ENCODE results near the gene ITGA3.
"Not testable (repeated sequence)": the region's sequence is repeated elsewhere in the genome, so short reads cannot be mapped to it uniquely, and the experiment has no call there.

Gene ITGA3

GRCh38 chr17:50060951-50061712, 5.2 kb downstream of the ITGA3 start:
- Histone ChIP-seq H3K27me3 (ENCODE audit: insufficient read depth, low read depth) (peaks cover 5% of the 10 kb centered on the region; the same call in 1 of the 2 replicates), H3K27ac (no peak overlapping the region), H3K79me2 (ENCODE audit: insufficient read depth, low read depth) (no peaks in the 10 kb centered on the region), H3K9ac (no peak overlapping the region), H3K4me2 (no peak overlapping the region), H4K20me1 (ENCODE audit: insufficient read depth) (no peaks in the 10 kb centered on the region), H2AFZ (ENCODE audit: low read depth) (no peak overlapping the region), H3K4me1 (ENCODE audit: low read depth, poor library complexity, severe bottlenecking) (peaks cover 7% of the 10 kb centered on the region), H3K4me3 (IDR thresholded peaks at IDR 0.05; ENCODE audit: insufficient read depth, low read depth, low read length) (no peak overlapping the region), H3K36me3 (ENCODE audit: insufficient read depth) (no peaks in the 10 kb centered on the region)
- no peak for TF ChIP-seq CTCF (conservative IDR thresholded peaks at IDR 0.05; ENCODE audit: low read depth, low read length)

- H3K36me3 ChIP-seq (ENCODE audit: insufficient read depth); H3K4me2 ChIP-seq; H4K20me1 ChIP-seq (ENCODE audit: insufficient read depth); H2AFZ ChIP-seq (ENCODE audit: low read depth); H3K4me1 ChIP-seq (ENCODE audit: low read depth, poor library complexity, severe bottlenecking); H3K4me3 ChIP-seq (IDR thresholded peaks at IDR 0.05; ENCODE audit: insufficient read depth, low read depth, low read length); H3K27ac ChIP-seq; H3K9ac ChIP-seq; H3K27me3 ChIP-seq (ENCODE audit: insufficient read depth, low read depth); H3K79me2 ChIP-seq (ENCODE audit: insufficient read depth, low read depth): not testable (repeated sequence)
Measured at GRCh38 chr17:50061713-50062045, 5.8 kb downstream of the ITGA3 start.

- no peak for TF ChIP-seq CTCF (conservative IDR thresholded peaks at IDR 0.05; ENCODE audit: low read depth, low read length)
- Histone ChIP-seq H3K36me3 (ENCODE audit: insufficient read depth) (no peaks in the 10 kb centered on the region), H3K27ac (no peak overlapping the region), H3K79me2 (ENCODE audit: insufficient read depth, low read depth) (no peaks in the 10 kb centered on the region), H3K4me2 (no peak overlapping the region), H2AFZ (ENCODE audit: low read depth) (no peak overlapping the region), H3K4me1 (ENCODE audit: low read depth, poor library complexity, severe bottlenecking) (no peaks in the 10 kb centered on the region), H3K9ac (no peak overlapping the region), H4K20me1 (ENCODE audit: insufficient read depth) (no peaks in the 10 kb centered on the region), H3K4me3 (IDR thresholded peaks at IDR 0.05; ENCODE audit: insufficient read depth, low read depth, low read length) (no peak overlapping the region), H3K27me3 (ENCODE audit: insufficient read depth, low read depth) (peaks cover 5% of the 10 kb centered on the region; the same call in 1 of the 2 replicates)
Measured at GRCh38 chr17:50062293-50063243, 6.7 kb downstream of the ITGA3 start.

- Histone ChIP-seq H3K27ac (no peak overlapping the region), H3K4me2 (no peak overlapping the region), H2AFZ (ENCODE audit: low read depth) (no peak overlapping the region), H3K4me3 (IDR thresholded peaks at IDR 0.05; ENCODE audit: insufficient read depth, low read depth, low read length) (no peak overlapping the region), H4K20me1 (ENCODE audit: insufficient read depth) (no peaks in the 10 kb centered on the region), H3K27me3 (ENCODE audit: insufficient read depth, low read depth) (peaks cover 5% of the 10 kb centered on the region; the same call in 1 of the 2 replicates), H3K9ac (no peak overlapping the region), H3K4me1 (ENCODE audit: low read depth, poor library complexity, severe bottlenecking) (no peaks in the 10 kb centered on the region), H3K79me2 (ENCODE audit: insufficient read depth, low read depth) (no peaks in the 10 kb centered on the region), H3K36me3 (ENCODE audit: insufficient read depth) (no peaks in the 10 kb centered on the region)
- TF ChIP-seq CTCF (conservative IDR thresholded peaks at IDR 0.05; ENCODE audit: low read depth, low read length): no peak
Measured at GRCh38 chr17:50063561-50064252, 7.8 kb downstream of the ITGA3 start.
